GM21576 (cell line): ENCODE results near the gene CPEB4.

ENCODE experiments used
- ATAC-seq: cut with Tn5 transposase; IDR thresholded peaks from one replicate; pipeline ENCODE4 v1.9.1; 2021; ENCODE audit warnings: mild to moderate bottlenecking, moderate library complexity; ENCODE audit not compliant: unreplicated experiment

CPEB4 gene

GRCh38 chr5:173911623-173912022 lies 23.5 kb downstream of the CPEB4 start:
- no peak for ATAC-seq

GRCh38 chr5:173913686-173914321 lies 25.7 kb downstream of the CPEB4 start:
- no peak for ATAC-seq

- no peak for ATAC-seq
Measured at GRCh38 chr5:173915310-173916014, 27.3 kb downstream of the CPEB4 start.

GRCh38 chr5:173916233-173916632 lies 28.1 kb downstream of the CPEB4 start:
- ATAC-seq, result no peak

GRCh38 chr5:173917788-173918786 lies 29.9 kb downstream of the CPEB4 start:
- peak; percentile 87 for ATAC-seq

DNA sequence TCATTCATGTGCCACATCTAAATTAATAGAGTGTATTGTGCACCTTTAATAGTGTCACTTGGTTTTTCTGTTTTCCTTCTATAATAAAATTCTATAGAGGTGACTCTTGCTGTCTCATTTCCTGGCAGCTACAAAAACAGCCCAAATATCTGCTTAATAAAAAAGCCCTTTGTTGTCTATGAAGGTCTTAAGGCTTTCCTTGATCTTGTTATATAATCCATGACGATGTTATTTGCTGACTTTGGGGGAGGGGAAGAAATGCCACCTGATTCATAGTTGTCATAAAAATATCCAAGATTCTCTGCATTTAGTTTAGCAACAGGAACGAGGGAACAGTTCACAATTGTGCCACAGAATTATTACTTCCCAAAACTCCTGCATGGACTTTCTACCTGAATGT lies 31.3 kb downstream of the CPEB4 start:
- no peak for ATAC-seq

DNA sequence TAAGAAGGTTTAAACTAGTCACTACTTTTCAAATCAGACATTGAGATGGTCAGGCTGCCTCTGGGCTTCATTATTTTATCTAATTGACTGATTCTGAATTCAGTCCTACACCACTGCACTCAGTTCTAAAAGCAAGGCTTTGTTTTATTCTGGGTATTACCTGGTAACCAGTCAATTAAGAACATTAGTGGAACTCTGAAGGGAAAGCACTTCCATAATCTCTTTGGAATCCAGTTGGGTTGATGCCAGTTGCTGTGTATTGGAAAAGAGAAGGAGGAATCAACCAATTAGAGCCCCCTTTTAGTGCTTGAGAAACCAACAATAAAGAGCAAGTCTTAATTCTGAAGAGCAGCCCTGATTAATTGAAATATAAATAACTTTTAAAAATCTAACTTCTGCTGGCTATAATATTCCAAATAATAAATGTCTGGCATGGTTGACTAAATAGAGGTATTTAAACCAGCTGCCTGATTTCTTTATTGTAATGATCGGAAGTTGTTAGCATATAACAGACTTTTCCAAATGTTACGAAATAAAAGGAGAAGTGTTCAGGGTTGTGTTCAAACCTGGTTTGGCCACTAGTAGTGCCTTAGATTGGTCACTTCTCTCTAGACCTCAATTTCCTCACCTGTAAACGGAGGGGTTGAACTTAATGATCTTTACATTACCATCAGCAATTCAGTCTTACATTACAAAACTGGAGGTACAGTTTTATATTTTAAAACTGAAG lies 32.0 kb downstream of the CPEB4 start:
- no peak for ATAC-seq

- no peak for ATAC-seq
Measured at GRCh38 chr5:173920866-173921555, 32.9 kb downstream of the CPEB4 start.

- no peak for ATAC-seq
Measured at GRCh38 chr5:173922527-173922926, 34.4 kb downstream of the CPEB4 start.

GRCh38 chr5:173923218-173924095 lies 35.3 kb downstream of the CPEB4 start:
- no peak for ATAC-seq

- ATAC-seq, result no peak
Measured at GRCh38 chr5:173924899-173925298, 36.8 kb downstream of the CPEB4 start.

- ATAC-seq, result no peak
Measured at GRCh38 chr5:173925449-173926071, 37.4 kb downstream of the CPEB4 start.

DNA sequence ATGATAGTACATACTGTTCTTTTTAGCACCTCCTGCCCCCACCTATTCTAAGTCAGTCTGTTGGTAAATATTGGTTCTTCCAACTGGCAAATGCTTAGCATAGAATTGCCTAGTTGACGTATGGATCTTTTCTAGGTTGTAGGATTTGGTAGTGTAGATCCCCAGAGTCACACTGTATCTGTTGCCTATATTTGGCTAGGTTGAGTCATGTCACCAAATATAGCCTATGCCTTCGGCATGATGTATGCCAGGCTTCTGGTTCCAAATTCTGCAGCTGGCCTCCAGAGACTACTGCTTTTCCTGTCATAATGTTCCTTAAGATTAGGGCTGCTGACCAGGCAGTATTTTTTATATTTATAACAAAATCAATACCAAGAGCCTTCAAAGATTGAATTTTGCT lies 38.2 kb downstream of the CPEB4 start:
- ATAC-seq, result no peak

DNA sequence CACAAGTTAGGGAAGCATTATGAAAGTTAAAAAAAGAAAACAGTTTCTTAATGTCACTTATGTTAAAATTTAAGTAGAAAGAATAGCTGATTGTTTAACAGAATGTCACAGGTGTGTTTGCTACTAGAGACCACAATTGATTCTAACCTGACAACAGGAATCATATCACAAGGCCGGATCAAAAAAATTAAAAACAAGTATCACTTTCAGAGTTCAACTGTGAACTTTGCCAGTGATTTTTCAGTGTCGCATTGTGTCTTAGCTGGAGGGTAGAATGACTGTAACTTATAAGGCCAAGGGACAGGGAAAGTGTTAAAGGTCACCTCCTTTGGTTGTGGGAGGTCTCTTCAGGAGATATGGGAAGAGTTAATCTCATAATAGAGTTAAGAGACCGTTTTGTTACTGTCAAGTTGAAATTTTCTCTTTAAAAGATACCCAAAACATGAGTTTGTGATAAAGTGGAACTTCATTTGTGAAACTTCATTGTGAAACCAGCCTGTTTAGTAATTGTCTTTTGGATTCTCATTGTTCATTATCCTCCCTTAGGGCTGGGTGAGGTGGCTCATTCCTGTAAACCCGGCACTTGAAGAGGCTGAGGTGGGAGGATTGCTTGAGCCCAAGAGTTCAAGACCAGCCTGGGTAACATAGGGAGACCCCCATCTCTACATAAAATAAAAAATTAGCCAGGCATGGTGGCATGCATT lies 40.9 kb downstream of the CPEB4 start:
- no peak for ATAC-seq

- no peak for ATAC-seq
Measured at GRCh38 chr5:173932695-173933139, 44.6 kb downstream of the CPEB4 start.

GRCh38 chr5:173933901-173934300 lies 45.8 kb downstream of the CPEB4 start:
- ATAC-seq, result no peak

- no peak for ATAC-seq
Measured at GRCh38 chr5:173935396-173935795, 47.2 kb downstream of the CPEB4 start.

DNA sequence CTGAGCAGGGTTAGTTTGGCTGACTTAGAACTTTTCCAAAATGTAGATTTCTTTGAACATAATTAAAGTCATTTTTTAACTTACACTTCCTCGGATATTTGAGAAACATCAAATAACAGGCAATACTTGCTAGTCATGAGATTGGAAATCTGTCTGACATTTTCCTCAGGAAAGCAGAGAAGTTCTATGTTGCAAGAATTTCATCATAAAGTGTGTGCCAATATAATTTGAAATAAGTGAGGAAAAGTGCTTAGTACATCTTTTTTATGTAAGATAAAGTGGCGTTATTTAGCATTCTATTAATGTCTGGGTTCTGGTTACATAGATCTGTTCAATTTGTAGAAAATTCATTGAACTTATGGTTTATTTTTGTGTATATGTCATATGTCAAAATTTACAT lies 52.1 kb downstream of the CPEB4 start:
- no peak for ATAC-seq
